Fibroblast of skin of scalp (primary cell): ENCODE results near the gene WDFY3. TPM values are rescaled to one million over a fixed set of nuclear protein-coding genes. Genes with fewer than 3 reads are reported as not detected.
A peak's percentile ranks its signal among the peaks of the same experiment; 100 is the strongest.

Source experiments
- DNase-seq: peaks from one replicate; pipeline ENCODE4 v3.0.0-alpha.2; 2013
- polyA plus RNA-seq, 2 experiments: library from polyadenylated mRNA; unstranded; fragments of 120-200 nt; gene quantifications; one replicate each; pipeline ENCODE4 v1.2.1, GENCODE V29; 2013; ENCODE audit not compliant: insufficient read length in 2 of 2

The WDFY3 gene, protein sequence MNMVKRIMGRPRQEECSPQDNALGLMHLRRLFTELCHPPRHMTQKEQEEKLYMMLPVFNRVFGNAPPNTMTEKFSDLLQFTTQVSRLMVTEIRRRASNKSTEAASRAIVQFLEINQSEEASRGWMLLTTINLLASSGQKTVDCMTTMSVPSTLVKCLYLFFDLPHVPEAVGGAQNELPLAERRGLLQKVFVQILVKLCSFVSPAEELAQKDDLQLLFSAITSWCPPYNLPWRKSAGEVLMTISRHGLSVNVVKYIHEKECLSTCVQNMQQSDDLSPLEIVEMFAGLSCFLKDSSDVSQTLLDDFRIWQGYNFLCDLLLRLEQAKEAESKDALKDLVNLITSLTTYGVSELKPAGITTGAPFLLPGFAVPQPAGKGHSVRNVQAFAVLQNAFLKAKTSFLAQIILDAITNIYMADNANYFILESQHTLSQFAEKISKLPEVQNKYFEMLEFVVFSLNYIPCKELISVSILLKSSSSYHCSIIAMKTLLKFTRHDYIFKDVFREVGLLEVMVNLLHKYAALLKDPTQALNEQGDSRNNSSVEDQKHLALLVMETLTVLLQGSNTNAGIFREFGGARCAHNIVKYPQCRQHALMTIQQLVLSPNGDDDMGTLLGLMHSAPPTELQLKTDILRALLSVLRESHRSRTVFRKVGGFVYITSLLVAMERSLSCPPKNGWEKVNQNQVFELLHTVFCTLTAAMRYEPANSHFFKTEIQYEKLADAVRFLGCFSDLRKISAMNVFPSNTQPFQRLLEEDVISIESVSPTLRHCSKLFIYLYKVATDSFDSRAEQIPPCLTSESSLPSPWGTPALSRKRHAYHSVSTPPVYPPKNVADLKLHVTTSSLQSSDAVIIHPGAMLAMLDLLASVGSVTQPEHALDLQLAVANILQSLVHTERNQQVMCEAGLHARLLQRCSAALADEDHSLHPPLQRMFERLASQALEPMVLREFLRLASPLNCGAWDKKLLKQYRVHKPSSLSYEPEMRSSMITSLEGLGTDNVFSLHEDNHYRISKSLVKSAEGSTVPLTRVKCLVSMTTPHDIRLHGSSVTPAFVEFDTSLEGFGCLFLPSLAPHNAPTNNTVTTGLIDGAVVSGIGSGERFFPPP (N-terminal part only)
- polyA plus RNA-seq (2013, experiment 1 of 2; ENCODE audit: insufficient read length) = 15.2 TPM
- 18.6 TPM for polyA plus RNA-seq (2013, experiment 2 of 2; ENCODE audit: insufficient read length)

DNA sequence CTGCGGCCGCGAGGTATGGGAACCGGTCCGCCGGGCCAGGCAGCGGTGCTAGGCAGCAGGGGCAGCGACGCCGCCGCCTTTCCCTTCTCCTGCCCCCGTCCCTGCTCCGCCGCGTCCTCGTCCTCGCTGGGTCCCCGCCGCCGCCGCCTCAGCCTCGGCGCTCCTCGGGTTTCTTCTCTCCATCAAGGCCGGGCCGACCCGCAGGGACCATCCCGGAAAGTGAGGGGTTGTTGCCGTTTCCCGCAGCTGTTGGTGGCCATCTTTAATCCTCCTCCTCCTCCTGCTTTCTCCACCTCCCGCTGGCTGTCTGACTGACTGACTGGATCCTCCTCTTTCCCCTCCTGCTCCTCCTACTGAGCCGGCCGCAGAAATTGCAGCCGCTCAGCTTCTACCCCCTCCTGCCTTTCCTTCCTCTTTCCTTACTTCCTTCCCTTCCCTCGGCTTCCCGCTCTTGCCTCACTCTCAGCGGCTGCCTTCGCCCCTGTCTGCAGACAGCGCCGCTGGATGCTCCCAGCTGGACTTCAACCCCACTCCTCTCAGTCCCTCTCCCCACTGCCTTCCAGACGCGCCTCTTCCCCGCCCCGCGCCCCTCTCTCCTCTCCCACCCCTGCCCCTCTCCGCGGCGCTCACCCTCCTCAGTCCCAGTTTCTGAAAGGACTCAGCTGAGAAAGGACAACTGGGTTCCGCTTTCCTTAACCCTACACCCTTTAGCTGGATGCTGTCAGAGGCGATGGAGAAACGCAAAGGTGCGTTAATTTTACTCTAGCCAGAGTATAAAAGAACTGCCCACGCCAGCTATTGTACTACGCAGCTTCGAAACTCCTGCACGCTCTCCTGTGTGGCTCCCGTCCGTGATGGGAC lies at the start of gene WDFY3:
Gene WDFY3 (minus strand): TSS at position 309 of the 861 bp plus-strand sequence. CDS start 106,099 bp downstream, outside the sequence.
- peak; percentile 92 for DNase-seq

DNA sequence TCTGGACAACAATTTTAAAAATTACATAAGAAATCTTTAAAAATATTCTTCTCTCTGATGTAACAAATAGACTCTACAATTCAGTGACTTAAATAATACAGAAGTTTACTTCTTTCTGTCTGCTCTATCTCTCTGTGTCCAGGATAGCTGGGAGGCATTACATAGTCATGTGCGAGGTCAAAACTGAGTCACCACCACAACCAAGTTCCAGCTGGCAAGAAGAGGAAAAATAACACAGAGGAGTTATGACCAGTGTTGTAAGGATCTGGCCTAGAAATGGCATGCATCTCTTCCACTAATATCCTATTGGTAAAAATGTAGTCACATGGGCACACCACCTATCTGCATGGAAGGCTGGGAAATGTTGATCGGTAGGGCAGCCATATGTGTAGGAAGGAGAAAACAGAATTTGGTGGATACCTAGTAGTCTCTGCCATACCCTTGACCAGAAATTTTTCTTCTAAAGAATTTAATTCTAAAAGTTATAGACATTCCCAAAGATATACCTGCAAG lies 39.4 kb upstream of the WDFY3 start:
- peak; percentile 66 for DNase-seq

DNA sequence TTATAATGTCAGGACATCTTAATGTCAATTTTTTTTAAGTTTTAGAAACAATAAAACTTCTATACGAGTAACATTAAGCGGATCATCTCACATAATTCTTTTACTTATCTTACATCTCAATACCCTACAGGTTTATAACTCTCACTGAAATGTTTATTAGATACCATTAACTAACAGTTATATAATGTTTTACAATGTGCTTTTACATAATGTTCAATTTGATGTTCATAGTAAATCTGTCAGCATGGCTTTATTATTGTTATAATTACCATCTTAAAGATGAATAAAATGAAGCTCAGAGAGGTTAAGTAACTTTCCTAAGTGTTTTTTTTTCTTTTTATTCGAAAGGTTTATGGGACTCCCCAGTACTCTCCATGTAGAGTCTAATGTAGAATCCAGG lies 33.9 kb upstream of the WDFY3 start:
- no peak for DNase-seq

DNA sequence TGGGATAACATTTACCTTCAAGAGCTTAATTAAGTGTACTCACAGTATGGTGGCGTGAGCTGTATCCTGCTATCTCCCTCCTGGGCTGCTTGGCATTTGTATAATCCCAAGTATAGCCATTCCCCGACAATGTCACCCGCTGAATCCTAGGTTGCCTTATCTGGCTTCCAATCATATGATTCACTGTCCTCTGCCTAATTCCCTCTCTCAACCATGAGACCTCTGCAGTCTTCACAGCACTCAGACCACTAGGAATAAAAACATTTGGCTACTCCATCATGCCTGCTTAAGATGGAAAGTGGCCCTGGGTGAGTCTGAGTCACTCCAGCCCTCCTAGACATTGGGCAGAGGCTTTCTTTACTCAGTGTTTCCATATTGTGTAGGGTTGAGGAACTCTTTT lies 28.9 kb upstream of the WDFY3 start:
- peak; percentile 28 for DNase-seq

DNA sequence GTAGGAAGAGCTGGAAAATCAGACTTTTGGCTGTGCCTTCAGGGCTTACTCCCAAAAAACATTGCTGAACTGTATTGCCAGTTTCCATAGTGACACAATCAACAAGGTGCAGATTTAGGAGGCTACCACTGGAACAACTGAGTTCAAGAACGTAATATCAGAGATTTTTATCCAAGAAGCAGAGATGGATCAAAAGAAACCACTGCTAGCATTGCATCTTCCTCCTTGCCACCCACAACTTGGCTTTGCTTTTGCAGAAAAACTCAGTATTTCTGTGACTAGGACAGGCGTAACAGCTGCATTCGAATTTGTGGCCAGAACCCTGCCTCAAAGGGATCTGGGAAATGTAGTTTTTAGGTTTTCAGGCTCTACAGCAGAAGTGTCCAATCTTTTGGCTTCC lies 27.8 kb upstream of the WDFY3 start:
- no peak for DNase-seq

DNA sequence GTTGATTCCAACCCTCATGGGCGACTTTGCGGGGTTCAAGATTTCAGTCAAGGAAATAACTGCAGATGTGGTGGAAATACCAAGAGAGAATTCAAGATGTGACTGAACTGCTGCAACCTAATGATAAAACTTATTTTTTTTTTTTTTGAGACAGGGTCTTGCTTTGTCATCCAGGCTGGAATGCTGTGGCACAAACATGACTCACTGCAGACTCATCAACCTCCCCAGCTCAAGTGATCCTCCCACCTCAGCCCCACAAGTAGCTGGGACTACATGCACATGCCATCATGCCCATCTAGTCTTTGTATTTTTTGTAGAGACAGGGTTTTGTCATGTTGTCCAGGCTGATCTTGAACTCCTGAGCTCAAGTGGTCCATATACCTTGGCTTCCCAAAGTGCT lies 19.5 kb upstream of the WDFY3 start:
- DNase-seq = peak; percentile 70

DNA sequence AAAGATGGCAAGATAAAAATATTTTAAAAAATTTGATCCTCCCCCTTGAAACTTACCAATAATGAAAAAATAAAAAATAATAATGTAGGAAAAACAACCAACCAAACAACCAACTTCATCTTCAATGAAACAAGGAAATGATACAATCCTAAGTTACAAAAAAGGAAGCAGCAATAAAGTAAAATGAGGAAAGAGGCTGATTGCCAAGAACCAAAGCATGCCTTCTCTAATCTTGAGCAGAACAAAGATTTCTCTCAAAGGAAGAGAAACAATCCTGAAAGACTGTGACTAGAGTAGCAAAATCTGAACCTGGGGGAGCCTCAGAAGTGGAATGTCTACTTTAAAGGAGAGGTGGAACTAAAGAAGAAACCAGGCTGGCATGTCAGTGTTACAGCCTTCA lies 10.9 kb upstream of the WDFY3 start:
- no peak for DNase-seq

DNA sequence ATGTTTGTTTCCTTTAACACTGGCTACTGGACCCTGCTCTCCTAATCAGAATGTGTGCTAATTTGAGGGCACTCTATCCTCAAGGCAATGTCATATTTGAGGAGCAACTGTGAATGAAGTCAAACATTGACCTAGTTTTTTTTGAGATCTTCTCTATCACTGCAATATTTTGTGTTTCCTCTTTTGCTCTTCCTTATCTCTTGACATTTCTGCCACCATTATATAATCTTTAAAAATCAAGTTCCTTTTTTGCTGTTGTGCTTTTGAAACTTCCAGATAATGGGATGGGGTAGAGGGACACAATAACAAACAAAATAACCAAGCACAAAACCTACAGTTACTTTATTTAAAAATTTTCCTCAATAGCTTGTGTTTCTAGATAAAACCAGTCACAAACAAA lies 7.4 kb upstream of the WDFY3 start:
- no peak for DNase-seq

DNA sequence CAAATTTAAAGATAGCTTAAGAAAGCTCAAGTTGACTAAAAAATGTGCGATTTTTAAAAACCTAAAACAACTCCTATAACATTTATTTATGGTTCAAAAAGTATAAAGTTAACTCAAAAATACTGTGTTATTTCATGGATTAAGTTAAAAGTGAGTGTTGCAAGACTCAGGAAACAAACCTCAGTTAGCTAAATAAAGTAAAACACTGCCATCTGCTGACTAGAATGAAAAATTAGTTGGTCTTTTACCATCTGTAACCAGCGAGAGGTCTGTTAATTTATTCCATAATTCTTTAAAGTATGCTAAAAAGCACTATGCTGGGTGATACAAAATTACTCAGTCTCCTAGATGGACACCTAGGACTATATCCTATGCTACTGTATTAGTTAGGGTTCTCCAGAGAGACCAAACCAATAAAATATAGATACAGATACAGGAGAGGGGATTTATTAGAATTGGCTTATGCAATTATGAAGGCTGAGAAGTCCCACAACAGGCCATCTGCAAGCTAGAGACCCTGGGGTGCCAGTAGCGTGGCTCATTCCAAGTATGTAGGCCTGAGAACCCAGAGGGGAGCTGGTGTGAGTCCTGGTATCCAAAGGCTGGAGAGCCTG lies 4.9 kb upstream of the WDFY3 start:
- peak; percentile 67 for DNase-seq

DNA sequence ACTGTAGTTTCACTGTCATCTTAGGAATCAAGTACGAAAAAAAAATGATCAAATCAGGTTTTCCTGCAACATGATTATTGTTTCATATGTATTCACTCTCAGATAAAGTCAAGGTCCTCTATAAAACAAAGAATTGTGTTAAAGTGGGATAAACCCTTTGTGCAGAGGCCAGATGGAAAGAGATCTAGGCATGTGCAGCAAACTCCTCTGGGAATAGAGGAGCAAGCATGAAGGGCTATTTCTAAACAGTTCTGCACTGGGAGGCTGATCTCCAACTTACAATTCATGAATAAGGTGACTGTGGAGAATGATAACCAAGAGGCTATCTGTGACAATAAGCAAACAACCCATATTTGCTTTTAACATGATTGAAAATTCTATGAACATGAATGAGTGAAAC lies 2.4 kb upstream of the WDFY3 start:
- DNase-seq = no peak

DNA sequence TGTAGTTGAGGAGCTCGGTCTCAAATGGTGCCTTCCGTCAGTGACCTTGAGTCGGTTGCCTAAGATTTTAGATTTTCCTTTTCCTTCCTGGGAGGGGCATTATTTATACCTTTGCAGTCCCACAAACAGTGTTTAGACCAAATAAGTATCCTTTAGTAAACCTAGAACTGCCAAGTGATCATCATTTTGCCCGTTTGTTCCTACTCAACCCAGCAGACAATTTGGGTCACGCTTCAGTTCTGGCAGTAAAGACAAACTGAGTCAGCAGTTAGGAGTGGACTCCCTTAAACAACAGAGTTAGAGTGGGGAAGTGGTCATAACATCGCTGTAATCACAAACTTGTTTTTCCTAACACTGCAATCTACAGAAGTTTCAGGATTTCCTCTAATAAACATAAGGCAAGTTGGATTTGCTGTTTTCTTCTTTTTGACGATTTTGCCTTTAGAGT lies 777 bp upstream of the WDFY3 start:
- DNase-seq = peak; percentile 5

DNA sequence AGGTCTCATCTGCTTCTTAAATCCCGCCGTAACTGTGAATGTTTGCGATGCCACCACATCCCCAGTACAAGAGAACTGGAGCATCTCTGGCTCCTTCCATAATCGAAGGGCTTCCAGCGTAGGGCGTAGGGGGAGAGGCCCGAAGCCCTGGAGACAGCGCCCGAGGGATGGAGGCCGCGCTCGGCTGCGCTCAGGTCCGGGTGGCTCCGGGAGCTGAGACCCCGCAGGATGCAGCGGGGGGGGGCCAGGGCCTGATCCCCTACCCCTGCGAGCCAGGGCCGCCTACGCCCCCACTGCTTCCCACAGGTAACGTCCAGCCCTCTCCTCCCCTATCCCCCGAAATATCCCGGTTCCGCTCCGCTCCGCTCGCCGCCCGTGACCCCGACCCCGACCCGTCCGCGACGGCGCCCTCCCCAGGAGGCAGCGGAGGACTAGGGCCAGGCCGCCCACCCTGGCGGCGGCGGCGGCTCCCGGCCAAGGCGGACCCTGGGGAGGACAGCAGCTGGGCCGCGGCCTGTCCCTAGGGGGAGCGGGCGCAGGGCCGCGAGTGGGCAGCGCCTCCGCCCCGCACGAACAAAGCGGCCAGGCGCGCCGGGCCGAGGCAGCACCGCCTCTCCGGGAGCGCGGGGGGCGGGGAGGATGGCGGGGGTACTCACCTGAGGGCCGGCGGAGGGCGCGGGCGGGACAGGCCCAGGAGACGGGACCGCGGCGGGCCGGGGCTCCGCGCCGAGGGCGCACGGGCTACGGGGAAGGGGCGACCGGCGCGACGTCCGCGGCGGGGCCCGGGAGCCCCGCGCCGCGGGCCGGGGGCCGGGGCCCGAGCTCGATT lies 723 bp downstream of the WDFY3 start:
- peak; percentile 42 for DNase-seq

DNA sequence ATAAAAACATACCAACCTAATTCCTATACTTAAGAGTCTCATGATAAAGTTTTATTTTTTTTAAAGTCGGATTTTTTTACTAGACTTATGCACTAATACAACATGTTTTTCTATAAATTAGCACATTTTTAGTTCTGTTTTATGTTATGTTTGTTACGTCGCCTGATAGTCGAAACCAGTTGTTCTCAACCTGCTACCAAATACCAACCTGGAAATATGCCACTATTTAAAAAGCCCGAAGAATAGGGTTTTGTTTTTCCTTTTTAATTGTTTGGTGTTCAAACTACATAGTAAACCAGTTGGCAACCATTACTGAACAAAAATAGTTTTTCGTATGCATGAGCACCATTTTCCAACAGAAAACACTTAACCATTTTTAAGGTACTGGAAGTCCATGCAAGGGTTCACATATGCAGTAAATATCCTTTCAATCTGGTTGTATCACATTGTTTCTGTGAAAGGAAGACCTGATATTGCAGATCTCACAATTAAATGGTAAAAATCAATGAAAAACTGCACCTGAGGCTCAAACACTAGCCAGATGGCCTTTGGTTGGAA lies 1.4 kb downstream of the WDFY3 start:
- no peak for DNase-seq

DNA sequence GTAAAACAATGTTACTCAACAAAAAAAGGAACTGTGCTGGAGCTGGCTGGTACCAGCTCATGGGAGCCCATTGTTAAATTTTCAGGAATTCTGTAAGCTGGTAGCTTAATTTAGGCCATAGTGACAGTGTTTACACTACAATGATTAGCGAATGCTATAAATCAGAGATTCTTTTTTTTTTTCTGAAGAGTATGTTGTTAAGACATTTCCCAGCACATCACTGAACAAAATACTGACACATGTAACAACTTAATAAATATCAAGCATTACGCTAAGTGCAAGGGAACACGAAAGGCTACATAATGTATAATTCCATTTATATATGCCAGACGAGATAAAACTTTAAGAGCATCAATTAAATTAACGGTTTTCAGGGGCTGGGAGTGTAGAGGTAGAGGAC lies 4.4 kb downstream of the WDFY3 start:
- DNase-seq = no peak

DNA sequence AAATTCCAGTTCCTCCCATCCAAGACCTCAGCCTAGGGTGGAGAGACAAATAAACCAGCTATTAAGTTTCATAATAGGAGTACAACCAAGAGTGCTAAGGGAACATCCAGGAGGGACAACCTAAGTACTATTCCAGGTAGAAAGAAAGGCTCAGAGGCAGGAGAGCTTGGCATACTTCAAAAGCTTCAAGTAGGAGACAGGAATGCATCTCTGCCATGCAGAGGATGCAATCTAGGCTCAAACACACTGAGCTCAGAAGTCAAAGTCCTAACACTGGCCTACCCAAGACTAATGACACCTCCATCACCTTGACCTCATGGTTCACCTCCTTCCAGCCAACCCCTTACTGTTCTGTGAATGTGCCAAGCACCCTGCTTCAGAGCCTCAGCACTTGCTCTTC lies 8.1 kb downstream of the WDFY3 start:
- DNase-seq = no peak

DNA sequence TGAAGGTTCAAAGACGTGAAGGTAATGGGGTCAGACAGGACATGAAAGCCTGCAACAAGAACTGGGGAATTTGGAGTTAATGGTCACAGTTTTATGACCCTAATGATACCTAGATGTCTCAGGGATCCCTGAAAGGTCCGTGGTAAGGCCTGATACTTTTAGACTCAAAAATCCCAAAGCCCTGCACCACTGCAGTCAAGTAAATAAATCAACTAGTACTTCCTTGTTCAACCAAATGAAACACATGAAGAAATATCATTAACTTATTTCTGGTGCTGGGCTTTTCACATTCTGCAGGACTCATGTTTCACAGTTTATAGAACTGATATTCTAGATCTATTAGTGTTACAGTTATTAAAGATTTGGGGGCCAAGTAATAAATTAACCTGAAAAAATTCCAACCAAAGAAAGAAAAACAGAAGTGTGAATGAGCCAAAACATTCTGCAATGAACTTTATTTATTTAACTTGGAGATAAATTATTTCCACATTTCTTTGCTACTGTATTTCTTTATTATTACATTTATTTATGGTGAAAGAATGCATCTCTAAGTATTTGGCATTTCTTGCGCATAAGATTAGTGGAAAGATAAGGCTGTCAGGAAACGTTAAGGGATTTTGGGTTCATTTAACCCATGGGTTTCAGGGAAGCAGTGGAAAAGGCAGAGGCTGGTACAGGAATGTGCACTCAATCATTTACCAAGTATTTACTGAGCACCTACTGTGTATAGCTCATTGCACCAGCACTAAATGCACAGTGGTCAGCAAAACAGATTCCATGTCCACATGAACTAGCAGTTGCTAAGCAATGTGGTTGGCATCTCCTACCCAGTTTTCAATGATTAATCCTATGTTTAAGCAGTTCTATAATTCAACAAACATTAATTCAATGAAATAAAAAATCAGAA lies 8.7 kb downstream of the WDFY3 start:
- DNase-seq = peak; percentile 18

DNA sequence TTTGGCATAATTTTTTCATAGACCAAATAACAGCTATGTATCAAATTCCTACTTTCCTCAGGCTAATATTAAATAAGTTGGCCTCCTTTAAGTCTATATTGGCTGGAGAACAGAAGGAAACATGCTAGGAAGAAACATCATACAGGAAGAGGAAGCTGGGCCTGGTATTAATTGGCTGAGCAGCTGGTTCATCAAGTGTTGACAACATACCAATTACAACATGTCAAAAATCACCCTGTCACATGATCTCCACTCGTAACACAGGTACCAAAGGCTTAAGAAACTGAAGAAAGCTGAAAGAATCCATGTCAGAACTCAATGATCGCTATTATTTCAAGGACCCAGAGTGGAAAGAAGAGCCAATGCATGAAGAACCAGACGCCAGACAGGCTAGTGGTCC lies 10.5 kb downstream of the WDFY3 start:
- no peak for DNase-seq

DNA sequence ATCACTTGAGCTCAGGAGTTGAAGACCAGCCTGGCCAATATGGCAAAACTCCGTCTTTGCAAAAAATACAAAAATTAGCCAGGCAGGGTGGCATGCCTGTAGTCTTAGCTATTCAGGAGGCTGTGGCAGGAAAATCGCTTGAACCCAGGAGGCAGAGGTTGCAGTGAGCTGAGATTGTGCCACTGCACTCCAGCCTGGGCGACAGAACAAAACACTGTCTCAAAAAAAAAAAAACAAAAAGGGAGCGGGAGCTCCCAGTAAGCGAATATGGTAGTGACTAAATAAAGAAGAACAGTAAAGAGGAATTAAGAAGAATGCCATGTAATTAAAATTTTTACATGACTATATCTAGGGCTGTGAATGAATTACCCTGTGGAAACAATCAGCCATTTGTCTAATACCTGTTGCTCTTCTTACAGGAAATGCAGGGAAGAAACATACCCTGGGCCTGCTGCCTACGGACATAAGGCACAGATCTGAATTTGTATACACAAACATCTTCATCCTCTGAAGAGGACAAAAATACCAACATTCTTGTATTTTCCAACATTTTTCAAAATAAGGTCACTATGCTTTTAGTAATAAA lies 11.4 kb downstream of the WDFY3 start:
- DNase-seq = no peak

DNA sequence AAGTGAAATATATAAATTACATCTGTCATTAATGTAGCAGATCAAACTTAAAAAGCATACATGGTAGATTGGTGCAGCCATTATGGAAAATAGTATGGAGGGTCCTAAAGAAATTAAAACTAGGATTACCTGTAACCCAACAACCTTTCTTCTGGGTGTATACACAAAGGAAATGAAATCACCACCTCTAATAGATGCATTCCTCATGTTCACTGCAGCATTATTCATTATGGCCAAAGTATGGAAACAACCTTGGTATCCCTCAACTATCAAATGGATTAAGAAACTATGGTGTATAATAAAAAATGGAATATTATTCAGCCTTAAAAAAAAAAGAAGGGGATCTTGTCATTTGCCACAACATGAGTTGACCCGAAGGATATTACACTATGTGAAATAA lies 13.7 kb downstream of the WDFY3 start:
- no peak for DNase-seq
